GM12892 (cell line): ENCODE data around the gene GPR89B.
"Not testable (repeated sequence)": the region's sequence is repeated elsewhere in the genome, so short reads cannot be mapped to it uniquely, and the experiment has no call there.

Experiments
- POLR2A ChIP-seq: IDR thresholded peaks from 2 replicates; pipeline ENCODE4 v1.6.1; 2011; ENCODE audit warnings: low read depth, low read length, control low read depth
- POLR2AphosphoS5 ChIP-seq: IDR thresholded peaks from 2 replicates; pipeline ENCODE4 v1.6.1; 2011; ENCODE audit warnings: low read depth, low read length, control low read depth

GRCh38 chr1:147966657-147967056 lies 38.4 kb downstream of the GPR89B start:
- TF ChIP-seq POLR2AphosphoS5, POLR2A: not testable (repeated sequence)
